B cell (primary cell): ENCODE measurements around the gene ENDOG. TPM values are rescaled to one million over a fixed set of nuclear protein-coding genes. Genes with fewer than 3 reads are reported as not detected.

Experiments used
- ATAC-seq: fragments of 200-7000 bp; cut with Tn5 transposase; one replicate; pipeline ENCODE4 v1.10.0; 2021; ENCODE audit warnings: low read depth, mild to moderate bottlenecking, moderate number of reproducible peaks, moderate library complexity
- CTCF ChIA-PET: fragments of 350-600 bp; sonication (Branson Sonifier 250); formaldehyde crosslinking; loops from one replicate; lab custom pipeline; 2021; ENCODE audit warnings: antibody characterized with exemption, inconsistent platforms; lab: Charles Lee
- POLR2A ChIA-PET: fragments of 350-600 bp; sonication (Branson Sonifier 250); formaldehyde crosslinking; loops from one replicate; lab custom pipeline; 2021; ENCODE audit warnings: antibody characterized with exemption; lab: Charles Lee
- DNase-seq: peaks from one replicate; pipeline ENCODE4 v3.0.0; 2013
- H2AFZ ChIP-seq: 2 replicates; pipeline ENCODE4 v1.6.1; 2012; ENCODE audit warnings: mild to moderate bottlenecking, low read depth, low read length; ENCODE audit not compliant: insufficient read depth, poor library complexity, severe bottlenecking
- H3K27ac ChIP-seq, 2 donors: 1 replicate in 1 of 2; 2 replicates in 1 of 2; pipeline ENCODE4 v1.5.1; 2012 to 2013; ENCODE audit warnings: low read length in 2 of 2, mild to moderate bottlenecking in 2 of 2, moderate library complexity in 1 of 2
- H3K27me3 ChIP-seq, 4 experiments: fragments of 200-600 bp in 1 of 4; sonication (generic) in 1 of 4; replicated peaks in 1 of 4; 1 replicate in 2 of 4; 2 replicates in 2 of 4; pipeline versions ENCODE4 v1.6.1 to v1.7.0; 2013 to 2016; ENCODE audit warnings: low read length in 3 of 4, mild to moderate bottlenecking in 2 of 4, mixed read lengths in 1 of 4, moderate library complexity in 1 of 4; ENCODE audit not compliant: insufficient read depth in 4 of 4, control insufficient read depth in 3 of 4; ENCODE audit errors: control extremely low read depth in 1 of 4
- H3K36me3 ChIP-seq, 2 experiments: replicated peaks in 1 of 2; 1 replicate in 1 of 2; 2 replicates in 1 of 2; pipeline versions ENCODE4 v1.6.1 to v1.7.1; 2013; ENCODE audit warnings: low read length in 1 of 2; ENCODE audit not compliant: insufficient read depth in 2 of 2, control insufficient read depth in 1 of 2; ENCODE audit errors: control extremely low read depth in 1 of 2, extremely low read depth in 1 of 2
- H3K4me1 ChIP-seq, 2 donors: fragments of 200-600 bp in 1 of 2; sonication (generic) in 1 of 2; 1 replicate in 1 of 2; 2 replicates in 1 of 2; pipeline versions ENCODE4 v1.5.1 to v1.6.1; 2013 to 2017; ENCODE audit warnings: low read length in 2 of 2; ENCODE audit not compliant: control insufficient read depth in 2 of 2, insufficient read depth in 2 of 2
- H3K4me2 ChIP-seq: replicated peaks from 2 replicates; pipeline ENCODE3; 2012; ENCODE audit warnings: mild to moderate bottlenecking, low read depth, low read length; ENCODE audit not compliant: poor library complexity, severe bottlenecking
- H3K4me3 ChIP-seq, 5 experiments: fragments of 200-600 bp in 1 of 5; sonication (generic) in 1 of 5; 1 replicate in 3 of 5; 2 replicates in 2 of 5; pipeline versions ENCODE4 v1.5.1 to v1.7.0; 2011 to 2016; ENCODE audit warnings: low read length in 4 of 5, mild to moderate bottlenecking in 4 of 5, low read depth in 2 of 5, control low read depth in 1 of 5, moderate library complexity in 1 of 5; ENCODE audit not compliant: insufficient read depth in 1 of 5; ENCODE audit errors: control extremely low read depth in 1 of 5, extremely low read depth in 1 of 5
- H3K79me2 ChIP-seq: fragments of 200-600 bp; sonication (generic); one replicate; pipeline ENCODE4 v1.6.0; 2016; ENCODE audit warnings: low read length; ENCODE audit not compliant: control insufficient read depth, insufficient read depth
- H3K9ac ChIP-seq: fragments of 200-600 bp; sonication (generic); 2 replicates; pipeline ENCODE4 v1.6.1; 2017; ENCODE audit warnings: mild to moderate bottlenecking, low read length, moderate library complexity
- H3K9me3 ChIP-seq, 3 donors: one replicate each; pipeline versions ENCODE4 v1.6.1 to v1.7.1; 2013; ENCODE audit warnings: low read length in 2 of 3; ENCODE audit not compliant: control insufficient read depth in 2 of 3, insufficient read depth in 1 of 3; ENCODE audit errors: control extremely low read depth in 1 of 3
- H4K20me1 ChIP-seq: 2 replicates; pipeline ENCODE4 v1.6.0; 2012; ENCODE audit warnings: mild to moderate bottlenecking, low read length; ENCODE audit not compliant: insufficient read depth, control insufficient read depth, poor library complexity, severe bottlenecking
- H3K27ac Mint-ChIP-seq: one replicate; pipeline ENCODE4 v1.8.0; 2021; ENCODE audit warnings: mixed read lengths
- H3K27me3 Mint-ChIP-seq: one replicate; pipeline ENCODE4 v1.8.0; 2021; ENCODE audit warnings: mixed read lengths
- H3K4me1 Mint-ChIP-seq: one replicate; pipeline ENCODE4 v1.8.0; 2021; ENCODE audit warnings: mixed read lengths
- H3K4me3 Mint-ChIP-seq: one replicate; pipeline ENCODE4 v1.8.0; 2021; ENCODE audit warnings: mixed read lengths
- H3K9me3 Mint-ChIP-seq: one replicate; pipeline ENCODE4 v1.8.0; 2022; ENCODE audit warnings: mixed read lengths; ENCODE audit not compliant: insufficient read depth
- EZH2 ChIP-seq: IDR thresholded peaks from 2 replicates; pipeline ENCODE4 v1.6.1; 2012; ENCODE audit warnings: borderline replicate concordance, low read depth, mild to moderate bottlenecking, moderate library complexity, low read length; ENCODE audit not compliant: insufficient read depth, poor library complexity, severe bottlenecking
- WGBS: methylation state at CpG from one replicate; pipeline ENCODE4 v1.1.5; 2013; ENCODE audit warnings: missing lambda C conversion rate; ENCODE audit not compliant: insufficient coverage; 5-methylcytosine and 5-hydroxymethylcytosine counted together
- intact Hi-C: fragments of 100-400 bp; cut with micrococcal nuclease; formaldehyde crosslinking; loops from one replicate; pipeline ENCODE4 v1.10.0; 2022
- polyA plus RNA-seq: library from polyadenylated mRNA; depleted of rRNA; stranded (reverse); fragments of >200 nt; gene quantifications from 2 replicates; pipeline ENCODE4 v1.2.3, GENCODE V29; 2012
- total RNA-seq, 2 donors: library from RNA; stranded (reverse); fragments of 120-200 nt in 1 of 2; gene quantifications; 1 replicate in 1 of 2; 2 replicates in 1 of 2; pipeline versions ENCODE4 v1.2.3 to v1.2.4, GENCODE V29; 2013 to 2022
- TF ChIP-seq, protein P1 (sequence below): fragments of 200-600 bp; IDR thresholded peaks from one replicate; pipeline ENCODE4 v1.8.0; 2022; ENCODE audit warnings: antibody characterized with exemption, mild to moderate bottlenecking

The ENDOG gene
- total and polyA plus RNA-seq, 2 donors (not counting 1 experiment from before 2014, with no cell fraction given): 12.5 to 19.3 TPM

DNA sequence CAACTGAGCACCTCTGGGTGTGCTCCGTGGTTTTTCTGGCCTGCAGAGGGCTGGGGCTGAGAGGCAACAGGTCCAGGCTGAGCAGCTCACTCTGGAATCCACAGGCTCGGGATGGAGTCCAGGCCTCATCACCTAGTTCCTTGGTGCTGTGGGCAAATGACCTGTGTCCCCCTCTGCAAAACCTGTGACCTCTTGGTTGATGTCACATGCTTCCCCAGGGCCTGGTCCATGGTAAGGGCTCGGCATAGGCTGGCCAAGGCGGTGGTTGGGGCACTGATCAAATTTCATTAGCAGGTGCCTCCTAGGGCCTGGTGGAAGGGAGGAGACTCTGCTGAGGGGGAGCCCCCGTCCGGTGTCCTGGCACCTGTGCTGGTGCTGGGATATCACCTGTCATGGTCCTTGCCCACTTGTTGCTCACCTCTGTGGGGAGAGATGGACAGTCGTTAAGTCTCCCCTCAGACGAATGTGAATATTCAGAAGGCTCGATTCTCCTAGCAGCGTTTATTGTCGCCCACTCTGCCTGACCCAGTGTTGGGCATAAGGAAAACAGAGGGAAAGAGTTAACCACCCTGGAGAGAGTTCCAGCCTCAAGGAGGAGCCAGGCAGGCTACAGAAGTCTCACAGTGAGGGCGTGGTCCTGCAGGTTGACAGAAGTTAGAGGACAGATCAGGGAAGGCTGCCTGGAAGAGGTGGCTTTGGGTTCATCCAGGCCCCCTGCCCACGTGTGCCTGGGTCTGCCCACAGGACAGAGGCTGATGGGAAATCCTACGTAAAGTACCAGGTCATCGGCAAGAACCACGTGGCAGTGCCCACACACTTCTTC lies 3.5 kb downstream of the ENDOG start:
- peaks cover 5 to 16% of the 10 kb centered on the region in 2 donors for H3K4me1 ChIP-seq
- peaks cover 2% of the 10 kb centered on the region for H4K20me1 ChIP-seq
- CTCF ChIA-PET: no interaction called here
- no peaks in the 10 kb centered on the region for H3K79me2 ChIP-seq
- WGBS: 94% methylated on average over 16 of the region's 16 CpGs
- ATAC-seq (no peak), DNase-seq (peak; percentile 10)
- H3K27me3 ChIP-seq: no peaks in the 10 kb centered on the region
- H2AFZ ChIP-seq: no peak overlapping the region
- H3K36me3 ChIP-seq: peaks cover 0 to 34% of the 10 kb centered on the region in 2 experiments
- H3K9me3 Mint-ChIP-seq: no peaks in the 10 kb centered on the region
- peaks cover 14% of the 10 kb centered on the region for H3K4me1 Mint-ChIP-seq
- intact Hi-C loops: no loop called here
- H3K4me2 ChIP-seq: no peak overlapping the region
- H3K27me3 Mint-ChIP-seq: no peaks in the 10 kb centered on the region
- H3K27ac ChIP-seq: no peak overlapping the region
- TF ChIP-seq EZH2: no peak
- TF ChIP-seq, protein P1, sequence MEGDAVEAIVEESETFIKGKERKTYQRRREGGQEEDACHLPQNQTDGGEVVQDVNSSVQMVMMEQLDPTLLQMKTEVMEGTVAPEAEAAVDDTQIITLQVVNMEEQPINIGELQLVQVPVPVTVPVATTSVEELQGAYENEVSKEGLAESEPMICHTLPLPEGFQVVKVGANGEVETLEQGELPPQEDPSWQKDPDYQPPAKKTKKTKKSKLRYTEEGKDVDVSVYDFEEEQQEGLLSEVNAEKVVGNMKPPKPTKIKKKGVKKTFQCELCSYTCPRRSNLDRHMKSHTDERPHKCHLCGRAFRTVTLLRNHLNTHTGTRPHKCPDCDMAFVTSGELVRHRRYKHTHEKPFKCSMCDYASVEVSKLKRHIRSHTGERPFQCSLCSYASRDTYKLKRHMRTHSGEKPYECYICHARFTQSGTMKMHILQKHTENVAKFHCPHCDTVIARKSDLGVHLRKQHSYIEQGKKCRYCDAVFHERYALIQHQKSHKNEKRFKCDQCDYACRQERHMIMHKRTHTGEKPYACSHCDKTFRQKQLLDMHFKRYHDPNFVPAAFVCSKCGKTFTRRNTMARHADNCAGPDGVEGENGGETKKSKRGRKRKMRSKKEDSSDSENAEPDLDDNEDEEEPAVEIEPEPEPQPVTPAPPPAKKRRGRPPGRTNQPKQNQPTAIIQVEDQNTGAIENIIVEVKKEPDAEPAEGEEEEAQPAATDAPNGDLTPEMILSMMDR: no peak
- no peak overlapping the region for H3K4me3 ChIP-seq
- H3K4me3 Mint-ChIP-seq: peak overlapping the region; percentile 13
- peaks cover 0 to 9% (median 0%) of the 10 kb centered on the region in 3 donors for H3K9me3 ChIP-seq
- no peak overlapping the region for H3K27ac Mint-ChIP-seq
- POLR2A ChIA-PET: interaction anchor here (0.8 kb wide), 1 partner anchor 8 kb away, joined by 3 read pairs; no protein-coding TSS in a partner anchor
- H3K9ac ChIP-seq: no peak overlapping the region

DNA sequence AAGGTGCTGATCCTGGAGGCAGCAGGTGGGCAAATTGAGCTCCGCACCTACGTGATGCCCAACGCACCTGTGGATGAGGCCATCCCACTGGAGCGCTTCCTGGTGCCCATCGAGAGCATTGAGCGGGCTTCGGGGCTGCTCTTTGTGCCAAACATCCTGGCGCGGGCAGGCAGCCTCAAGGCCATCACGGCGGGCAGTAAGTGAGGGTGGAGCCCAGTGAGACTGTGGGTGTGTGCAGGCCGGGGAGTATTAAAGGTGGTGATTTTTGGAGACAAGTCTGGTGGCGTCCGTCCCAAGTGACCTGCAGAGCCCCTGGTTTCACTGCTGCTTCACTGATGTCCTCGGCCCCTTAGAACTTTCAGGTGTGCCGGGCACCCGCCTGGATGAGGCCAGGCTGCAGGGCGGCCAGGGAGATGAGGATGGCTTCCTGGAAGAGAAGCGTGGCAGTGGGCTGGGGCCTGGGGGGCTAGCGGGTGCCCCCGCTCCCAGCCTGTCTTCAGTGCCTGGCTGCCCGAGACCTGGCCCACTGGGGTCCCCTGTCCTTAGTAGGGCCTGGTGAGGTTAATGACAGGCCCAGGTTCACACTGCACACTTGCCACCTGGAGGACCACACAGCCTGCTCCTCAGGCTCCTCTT lies 4.2 kb downstream of the ENDOG start:
- no peak overlapping the region for H3K4me3 Mint-ChIP-seq
- Histone ChIP-seq H3K9me3 (peaks cover 0 to 7% (median 0%) of the 10 kb centered on the region in 3 donors), H3K27me3 (no peaks in the 10 kb centered on the region), H3K79me2 (no peaks in the 10 kb centered on the region), H3K27ac (no peak overlapping the region), H3K9ac (no peak overlapping the region), H3K36me3 (peaks cover 0 to 40% of the 10 kb centered on the region in 2 experiments), H3K4me1 (peaks cover 5 to 15% of the 10 kb centered on the region in 2 donors), H3K4me3 (no peak overlapping the region), H2AFZ (no peak overlapping the region), H4K20me1 (peaks cover 4% of the 10 kb centered on the region), H3K4me2 (no peak overlapping the region)
- ChIA-PET CTCF (no interaction called here), POLR2A (no interaction called here)
- 97% methylated on average over 21 of the region's 22 CpGs for WGBS
- no peaks in the 10 kb centered on the region for H3K27me3 Mint-ChIP-seq
- H3K4me1 Mint-ChIP-seq: peaks cover 16% of the 10 kb centered on the region
- TF ChIP-seq, protein P1: no peak
- TF ChIP-seq EZH2: no peak
- peak; percentile 8 for DNase-seq
- no peak for ATAC-seq
- no peak overlapping the region for H3K27ac Mint-ChIP-seq
- intact Hi-C loops: no loop called here
- H3K9me3 Mint-ChIP-seq: no peaks in the 10 kb centered on the region
